Measurements from ENCODE around the gene SNED1.

The SNED1 gene

DNA sequence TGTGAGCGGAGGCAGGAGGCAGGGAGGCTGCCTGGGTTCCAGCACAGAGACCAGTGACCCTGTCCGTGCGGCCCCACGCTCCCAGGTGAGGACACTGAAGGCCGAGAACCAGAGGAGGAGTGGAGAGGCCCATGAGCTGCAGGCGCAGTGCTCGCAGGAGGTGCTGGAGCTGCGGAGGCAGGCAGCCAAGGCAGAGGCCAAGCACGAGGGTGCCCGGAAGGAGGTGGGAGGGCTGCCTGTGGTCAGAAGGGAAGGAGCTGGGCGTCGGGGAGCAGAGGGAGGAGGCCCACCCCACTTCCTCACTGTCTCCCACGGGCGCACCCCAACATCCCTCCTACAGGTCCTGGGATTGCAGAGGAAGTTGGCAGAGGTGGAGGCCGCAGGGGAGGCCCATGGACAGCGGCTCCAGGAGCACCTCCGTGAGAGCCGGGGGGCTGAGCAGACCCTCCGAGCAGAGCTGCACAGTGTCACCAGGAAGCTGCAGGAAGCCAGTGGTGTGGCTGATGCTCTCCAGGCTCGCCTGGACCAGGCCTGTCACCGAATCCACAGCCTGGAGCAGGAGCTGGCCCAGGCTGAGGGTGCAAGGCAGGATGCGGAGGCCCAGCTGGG is 33.0 kb upstream of the SNED1 start:
- Histone ChIP-seq H2AFZ (ENCODE audit: low read depth, low read length) (no peak overlapping the region), H3K79me2 (ENCODE audit: insufficient read depth, low read length) (no peaks in the 10 kb centered on the region), H3K27me3 (ENCODE audit: insufficient read depth, low read length, poor library complexity) (no peaks in the 10 kb centered on the region), H3K4me2 (ENCODE audit: insufficient read depth, low read length) (no peak overlapping the region), H3K9me3 (ENCODE audit: insufficient read depth, low read length, severe bottlenecking) (no peaks in the 10 kb centered on the region), H3K9ac (ENCODE audit: low read depth, low read length) (no peak overlapping the region), H4K20me1 (ENCODE audit: insufficient read depth, low read length) (no peaks in the 10 kb centered on the region), H3K27ac (ENCODE audit: low read length) (no peak overlapping the region), H3K4me1 (ENCODE audit: insufficient read depth, low read length) (no peaks in the 10 kb centered on the region), H3K36me3 (ENCODE audit: insufficient read depth, low read length) (no peaks in the 10 kb centered on the region), H3K4me3 (ENCODE audit: low read depth in 1 of 2, low read length in 2 of 2) (no peak overlapping the region)
- DNase-seq = no peak
- TF ChIP-seq, protein P1, sequence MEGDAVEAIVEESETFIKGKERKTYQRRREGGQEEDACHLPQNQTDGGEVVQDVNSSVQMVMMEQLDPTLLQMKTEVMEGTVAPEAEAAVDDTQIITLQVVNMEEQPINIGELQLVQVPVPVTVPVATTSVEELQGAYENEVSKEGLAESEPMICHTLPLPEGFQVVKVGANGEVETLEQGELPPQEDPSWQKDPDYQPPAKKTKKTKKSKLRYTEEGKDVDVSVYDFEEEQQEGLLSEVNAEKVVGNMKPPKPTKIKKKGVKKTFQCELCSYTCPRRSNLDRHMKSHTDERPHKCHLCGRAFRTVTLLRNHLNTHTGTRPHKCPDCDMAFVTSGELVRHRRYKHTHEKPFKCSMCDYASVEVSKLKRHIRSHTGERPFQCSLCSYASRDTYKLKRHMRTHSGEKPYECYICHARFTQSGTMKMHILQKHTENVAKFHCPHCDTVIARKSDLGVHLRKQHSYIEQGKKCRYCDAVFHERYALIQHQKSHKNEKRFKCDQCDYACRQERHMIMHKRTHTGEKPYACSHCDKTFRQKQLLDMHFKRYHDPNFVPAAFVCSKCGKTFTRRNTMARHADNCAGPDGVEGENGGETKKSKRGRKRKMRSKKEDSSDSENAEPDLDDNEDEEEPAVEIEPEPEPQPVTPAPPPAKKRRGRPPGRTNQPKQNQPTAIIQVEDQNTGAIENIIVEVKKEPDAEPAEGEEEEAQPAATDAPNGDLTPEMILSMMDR (IDR thresholded peaks at IDR 0.05; ENCODE audit: borderline replicate concordance, extremely low read depth, low read length, poor library complexity, severe bottlenecking) = no peak
- TF ChIP-seq EZH2 (IDR thresholded peaks at IDR 0.05; ENCODE audit: borderline replicate concordance, low read depth, low read length, severe bottlenecking) = no peak
- ATAC-seq (ENCODE audit: insufficient read depth, low read depth) = no peak

DNA sequence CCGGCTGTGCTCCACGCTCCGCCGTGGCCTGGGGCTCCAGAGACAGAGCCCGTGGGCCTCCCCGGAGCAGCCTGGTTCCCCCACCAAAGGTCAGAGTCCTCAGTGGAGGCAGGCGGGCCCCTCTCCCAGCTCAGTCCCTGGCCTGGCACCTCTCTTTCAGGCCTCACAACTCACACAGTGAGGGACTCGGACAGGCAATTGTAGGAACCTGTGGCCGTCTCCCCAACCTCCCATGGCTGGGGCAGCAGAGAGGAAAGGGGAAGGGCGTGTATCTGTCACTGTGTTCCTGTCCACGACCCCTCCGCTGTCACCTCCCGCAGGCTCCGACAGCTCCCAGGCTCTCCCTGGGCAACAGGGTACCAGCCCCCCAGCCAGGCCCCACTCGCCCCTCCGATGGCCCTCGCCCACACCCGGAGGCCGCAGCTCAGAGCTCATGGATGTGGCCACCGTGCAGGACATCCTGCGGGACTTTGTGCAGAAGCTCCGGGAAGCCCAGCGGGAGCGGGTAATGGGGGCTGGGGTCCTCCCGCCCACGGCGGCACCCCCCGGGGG is 32.4 kb upstream of the SNED1 start:
- no peak for DNase-seq
- no peaks in the 10 kb centered on the region for H3K4me1 ChIP-seq (ENCODE audit: insufficient read depth, low read length)
- H3K27ac ChIP-seq (ENCODE audit: low read length) = no peak overlapping the region
- H3K36me3 ChIP-seq (ENCODE audit: insufficient read depth, low read length) = no peaks in the 10 kb centered on the region
- H3K9ac ChIP-seq (ENCODE audit: low read depth, low read length) = no peak overlapping the region
- H2AFZ ChIP-seq (ENCODE audit: low read depth, low read length) = no peak overlapping the region
- H4K20me1 ChIP-seq (ENCODE audit: insufficient read depth, low read length) = no peaks in the 10 kb centered on the region
- no peak for TF ChIP-seq EZH2 (IDR thresholded peaks at IDR 0.05; ENCODE audit: borderline replicate concordance, low read depth, low read length, severe bottlenecking)
- TF ChIP-seq, protein P1 (IDR thresholded peaks at IDR 0.05; ENCODE audit: borderline replicate concordance, extremely low read depth, low read length, poor library complexity, severe bottlenecking) = no peak
- no peaks in the 10 kb centered on the region for H3K79me2 ChIP-seq (ENCODE audit: insufficient read depth, low read length)
- ATAC-seq (ENCODE audit: insufficient read depth, low read depth) = no peak
- H3K4me3 ChIP-seq (ENCODE audit: low read depth in 1 of 2, low read length in 2 of 2) = no peak overlapping the region
- no peak overlapping the region for H3K4me2 ChIP-seq (ENCODE audit: insufficient read depth, low read length)
- H3K9me3 ChIP-seq (ENCODE audit: insufficient read depth, low read length, severe bottlenecking) = no peaks in the 10 kb centered on the region
- no peaks in the 10 kb centered on the region for H3K27me3 ChIP-seq (ENCODE audit: insufficient read depth, low read length, poor library complexity)

DNA sequence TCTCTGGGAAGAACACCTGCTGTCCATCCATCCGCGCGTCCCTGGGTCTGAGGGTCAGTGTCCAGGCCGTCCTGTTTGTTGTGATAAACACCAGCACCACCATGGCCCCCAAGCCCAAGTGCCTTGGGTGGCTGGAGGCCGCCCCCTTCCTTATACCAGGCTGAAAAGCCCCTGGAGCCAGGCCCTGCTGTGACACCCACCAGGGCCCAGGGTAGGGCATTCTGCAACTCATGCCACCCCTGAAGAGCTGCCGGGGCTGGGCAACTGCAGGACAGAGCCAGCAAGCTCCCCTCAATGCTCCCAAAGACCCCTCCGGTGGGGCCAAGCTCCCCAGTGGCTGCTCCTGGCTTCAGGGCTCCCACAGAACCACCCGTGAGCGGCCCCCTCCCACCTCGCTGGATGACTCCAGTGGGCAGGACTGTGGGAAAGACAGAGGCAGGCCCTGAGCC is 31.9 kb upstream of the SNED1 start:
- no peak for DNase-seq
- ATAC-seq (ENCODE audit: insufficient read depth, low read depth) = no peak

More for the DNA sequence above, 31.9 kb upstream of the SNED1 start:
- Histone ChIP-seq H3K4me2 (ENCODE audit: insufficient read depth, low read length) (no peak overlapping the region), H3K9me3 (ENCODE audit: insufficient read depth, low read length, severe bottlenecking) (no peaks in the 10 kb centered on the region), H3K27me3 (ENCODE audit: insufficient read depth, low read length, poor library complexity) (no peaks in the 10 kb centered on the region), H3K4me1 (ENCODE audit: insufficient read depth, low read length) (no peaks in the 10 kb centered on the region), H3K4me3 (ENCODE audit: low read depth in 1 of 2, low read length in 2 of 2) (no peak overlapping the region), H4K20me1 (ENCODE audit: insufficient read depth, low read length) (no peaks in the 10 kb centered on the region), H3K36me3 (ENCODE audit: insufficient read depth, low read length) (no peaks in the 10 kb centered on the region), H3K79me2 (ENCODE audit: insufficient read depth, low read length) (no peaks in the 10 kb centered on the region), H2AFZ (ENCODE audit: low read depth, low read length) (no peak overlapping the region), H3K27ac (ENCODE audit: low read length) (no peak overlapping the region), H3K9ac (ENCODE audit: low read depth, low read length) (no peak overlapping the region)
- TF ChIP-seq, protein P1 (IDR thresholded peaks at IDR 0.05; ENCODE audit: borderline replicate concordance, extremely low read depth, low read length, poor library complexity, severe bottlenecking) = no peak
- TF ChIP-seq EZH2 (IDR thresholded peaks at IDR 0.05; ENCODE audit: borderline replicate concordance, low read depth, low read length, severe bottlenecking) = no peak
